HCT116 (cell line): ENCODE measurements around the gene SH3BP5L. TPM values are rescaled to one million over a fixed set of nuclear protein-coding genes. Genes with fewer than 3 reads are reported as not detected.

ENCODE experiments used
- ATAC-seq: fragments of 200-7000 bp; cut with Tn5 transposase; 2 replicates; pipeline ENCODE4 v1.9.1; 2020; ENCODE audit warnings: mild to moderate bottlenecking, moderate library complexity
- BruUV-seq: library from RNA; stranded (reverse); fragments of 400-500 nt; replicated peaks from 2 replicates; lab custom pipeline; 2021; lab: Mats Ljungman, UMichigan
- CTCF ChIA-PET: fragments of 300-600 bp; sonication (Branson Sonifier 250); formaldehyde crosslinking; loops from one replicate; lab custom pipeline; 2021; ENCODE audit warnings: antibody characterized with exemption; lab: Charles Lee
- POLR2A ChIA-PET: fragments of 300-600, 350-600 bp; sonication (Branson Sonifier 250); formaldehyde crosslinking; loops from one replicate; lab custom pipeline; 2021; ENCODE audit warnings: antibody characterized with exemption; lab: Charles Lee
- RAD21 ChIA-PET, 2 experiments: fragments of 300-600 bp; sonication (Branson Sonifier 250); formaldehyde crosslinking; loops; one replicate each; lab custom pipeline; 2023; ENCODE audit warnings: low total read pairs in 2 of 2; ENCODE audit not compliant: uncharacterized antibody in 2 of 2, unreplicated experiment in 2 of 2, low non-redundant PET in 1 of 2; lab: Charles Lee
- DNase-seq: peaks from one replicate; pipeline ENCODE4 v3.0.0-alpha.2; 2010; ENCODE audit warnings: low read depth, low spot score
- H2AFZ ChIP-seq: fragments of 200-600 bp; shearing (Covaris generic), sonication (generic); 2 replicates; pipeline ENCODE4 v1.6.1; 2017; ENCODE audit warnings: low read depth, mixed run types, mixed read lengths, antibody characterized with exemption, low read length; ENCODE audit not compliant: poor library complexity, severe bottlenecking
- H3K27ac ChIP-seq: 2 replicates; pipeline ENCODE4 v1.5.1; 2012; ENCODE audit warnings: low read depth, low read length
- H3K27me3 ChIP-seq: fragments of 200-600 bp; sonication (generic); 2 replicates; pipeline ENCODE4 v1.6.1; 2016; ENCODE audit warnings: mixed run types, low read length, mixed read lengths; ENCODE audit not compliant: insufficient read depth
- H3K36me3 ChIP-seq, 2 experiments: fragments of 200-500 bp in 1 of 2; fragments of 200-600 bp in 1 of 2; sonication (Bioruptor generic) in 1 of 2; sonication (generic) in 1 of 2; 2 replicates each; pipeline versions ENCODE4 v1.5.1 to v1.6.1; 2014 to 2016; ENCODE audit warnings: low read length in 2 of 2, inconsistent platforms in 1 of 2, mixed read lengths in 1 of 2, mixed run types in 1 of 2; ENCODE audit not compliant: insufficient read depth in 2 of 2, control insufficient read depth in 1 of 2
- H3K4me1 ChIP-seq, 2 experiments: fragments of 200-600 bp in 1 of 2; sonication (generic) in 1 of 2; 2 replicates each; pipeline versions ENCODE4 v1.5.1 to v1.6.1; 2012 to 2017; ENCODE audit warnings: low read length in 2 of 2, inconsistent platforms in 1 of 2, mild to moderate bottlenecking in 1 of 2, mixed read lengths in 1 of 2, mixed run types in 1 of 2, moderate library complexity in 1 of 2; ENCODE audit not compliant: insufficient read depth in 2 of 2, control insufficient read depth in 1 of 2
- H3K4me2 ChIP-seq: fragments of 200-600 bp; sonication (generic); 2 replicates; pipeline ENCODE4 v1.6.1; 2017; ENCODE audit warnings: mixed run types, low read length, mixed read lengths
- H3K4me3 ChIP-seq, 2 experiments: fragments of 200-600 bp in 1 of 2; sonication (generic) in 1 of 2; replicated peaks in 1 of 2; 2 replicates each; pipeline ENCODE4 v1.5.1; 2011 to 2016; ENCODE audit warnings: low read length in 2 of 2, control low read depth in 1 of 2, low read depth in 1 of 2, mild to moderate bottlenecking in 1 of 2, mixed read lengths in 1 of 2, mixed run types in 1 of 2
- H3K79me2 ChIP-seq: fragments of 200-600 bp; sonication (generic); 2 replicates; pipeline ENCODE4 v1.6.1; 2017; ENCODE audit warnings: mild to moderate bottlenecking, mixed run types, low read length, moderate library complexity, mixed read lengths; ENCODE audit not compliant: insufficient read depth
- H3K9ac ChIP-seq: fragments of 200-600 bp; sonication (generic); 2 replicates; pipeline ENCODE4 v1.6.1; 2016; ENCODE audit warnings: low read length, mixed read lengths
- H3K9me2 ChIP-seq: fragments of 200-600 bp; sonication (generic), shearing (Covaris generic); 2 replicates; pipeline ENCODE4 v1.6.1; 2017; ENCODE audit warnings: mixed run types, mild to moderate bottlenecking, moderate library complexity; ENCODE audit not compliant: insufficient read depth
- H3K9me3 ChIP-seq, 2 experiments: fragments of 200-500 bp in 1 of 2; fragments of 200-600 bp in 1 of 2; sonication (Bioruptor generic) in 1 of 2; sonication (generic) in 1 of 2; 2 replicates each; pipeline ENCODE4 v1.6.1; 2014 to 2017; ENCODE audit warnings: low read length in 2 of 2, mixed read lengths in 2 of 2, inconsistent platforms in 1 of 2, low read depth in 1 of 2, mild to moderate bottlenecking in 1 of 2, mixed run types in 1 of 2, moderate library complexity in 1 of 2; ENCODE audit not compliant: control insufficient read depth in 1 of 2, insufficient read depth in 1 of 2
- H4K20me1 ChIP-seq: fragments of 200-600 bp; sonication (generic), shearing (Covaris generic); 2 replicates; pipeline ENCODE4 v1.6.1; 2017; ENCODE audit warnings: mixed run types, mild to moderate bottlenecking, moderate library complexity; ENCODE audit not compliant: insufficient read depth
- CEBPB ChIP-seq: IDR thresholded peaks from 2 replicates; pipeline ENCODE4 v1.6.1; 2012; ENCODE audit warnings: low read depth
- ELF1 ChIP-seq: IDR thresholded peaks from 2 replicates; pipeline ENCODE4 v1.6.1; 2012; ENCODE audit warnings: low read depth, borderline replicate concordance
- EZH2 ChIP-seq: fragments of 200-600 bp; sonication (generic); IDR thresholded peaks from 2 replicates; pipeline ENCODE4 v1.6.1; 2017; ENCODE audit warnings: antibody characterized with exemption, mixed run types
- FOSL1 ChIP-seq: IDR thresholded peaks from 2 replicates; pipeline ENCODE4 v1.6.1; 2012; ENCODE audit warnings: low read depth
- JUND ChIP-seq: IDR thresholded peaks from 2 replicates; pipeline ENCODE4 v1.6.1; 2012
- MAX ChIP-seq: IDR thresholded peaks from 2 replicates; pipeline ENCODE4 v1.6.1; 2012
- RAD21 ChIP-seq: IDR thresholded peaks from 2 replicates; pipeline ENCODE4 v1.6.1; 2012; ENCODE audit warnings: low read depth, mild to moderate bottlenecking
- REST ChIP-seq: IDR thresholded peaks from 2 replicates; pipeline ENCODE4 v1.6.1; 2012; ENCODE audit warnings: low read depth
- SIN3A ChIP-seq: IDR thresholded peaks from 2 replicates; pipeline ENCODE4 v1.6.1; 2012; ENCODE audit warnings: low read depth
- SRF ChIP-seq: IDR thresholded peaks from 2 replicates; pipeline ENCODE4 v1.6.1; 2012; ENCODE audit warnings: low read depth
- YY1 ChIP-seq: IDR thresholded peaks from 2 replicates; pipeline ENCODE4 v1.6.1; 2011; ENCODE audit warnings: low read length, low read depth, moderate library complexity, mild to moderate bottlenecking; ENCODE audit not compliant: insufficient replicate concordance; ENCODE audit errors: extremely low read depth
- ZBTB33 ChIP-seq: IDR thresholded peaks from 2 replicates; pipeline ENCODE4 v1.6.1; 2011; ENCODE audit warnings: mild to moderate bottlenecking, low read length, moderate library complexity; ENCODE audit not compliant: insufficient replicate concordance; ENCODE audit errors: extremely low read depth
- intact Hi-C: fragments of 100-400 bp; cut with micrococcal nuclease; formaldehyde crosslinking; loops from 2 replicates; pipeline ENCODE4 v1.10.0; 2022
- total RNA-seq: library from RNA; stranded (reverse); gene quantifications from one replicate; pipeline ENCODE4 v1.2.1, GENCODE V29; 2021; ENCODE audit not compliant: unreplicated experiment

The SH3BP5L gene
- total RNA-seq, 1 experiment from 2014 or later, result 22.3 TPM

GRCh38 chr1:248811514-248812490 is 13.9 kb downstream of the SH3BP5L start:
- H3K9me3 ChIP-seq, result no peaks in the 10 kb centered on the region
- H3K27me3 ChIP-seq, result no peaks in the 10 kb centered on the region
- H3K9me2 ChIP-seq, result no peaks in the 10 kb centered on the region
- no peak overlapping the region for H3K27ac ChIP-seq
- H2AFZ ChIP-seq, result no peak overlapping the region
- intact Hi-C loops, result no loop called here
- H3K4me3 ChIP-seq, result no peak overlapping the region
- no peaks in the 10 kb centered on the region for H3K79me2 ChIP-seq
- ChIA-PET RAD21 (no interaction called here), CTCF (no interaction called here), POLR2A (no interaction called here)
- H3K4me2 ChIP-seq, result no peak overlapping the region
- H4K20me1 ChIP-seq, result no peaks in the 10 kb centered on the region
- DNase-seq, result no peak
- ATAC-seq, result peak; percentile 73
- peaks cover 6 to 24% of the 10 kb centered on the region in 2 experiments; a peak in 3 of 4 replicates for H3K36me3 ChIP-seq
- no TSS peak for BruUV-seq
- H3K9ac ChIP-seq, result no peak overlapping the region
- H3K4me1 ChIP-seq, result no peaks in the 10 kb centered on the region
- TF ChIP-seq RAD21, result 0 out of 2 replicates have a peak, but pooled peaks have one; percentile 20
- TF ChIP-seq JUND, result no peak

GRCh38 chr1:248810727-248811513 is 14.8 kb downstream of the SH3BP5L start:
- H3K27me3 ChIP-seq, result no peaks in the 10 kb centered on the region
- no peaks in the 10 kb centered on the region for H3K79me2 ChIP-seq
- CTCF ChIA-PET, result no interaction called here
- intact Hi-C loops, result no loop called here
- peaks cover 6 to 21% of the 10 kb centered on the region in 2 experiments; a peak in 3 of 4 replicates for H3K36me3 ChIP-seq
- RAD21 ChIA-PET, result no interaction called here
- H2AFZ ChIP-seq, result no peak overlapping the region
- H3K4me2 ChIP-seq, result no peak overlapping the region
- H3K4me1 ChIP-seq, result no peaks in the 10 kb centered on the region
- no peak overlapping the region for H3K27ac ChIP-seq
- POLR2A ChIA-PET, result no interaction called here
- ATAC-seq, result no peak
- H3K9ac ChIP-seq, result no peak overlapping the region
- no peaks in the 10 kb centered on the region for H3K9me3 ChIP-seq
- no peak for DNase-seq
- H3K4me3 ChIP-seq, result no peak overlapping the region
- H4K20me1 ChIP-seq, result no peaks in the 10 kb centered on the region
- no TSS peak for BruUV-seq
- no peaks in the 10 kb centered on the region for H3K9me2 ChIP-seq
- TF ChIP-seq EZH2 (no peak), SRF (no peak), MAX (no peak), FOSL1 (no peak), CEBPB (no peak), ELF1 (no peak), SIN3A (no peak), REST (no peak), ZBTB33 (no peak), YY1 (no peak)
